ENCODE results near the gene LNX2. TPM values are rescaled to one million over a fixed set of nuclear protein-coding genes. Genes with fewer than 3 reads are reported as not detected.

LNX2 gene
- total and polyA plus RNA-seq, 11 donors, result 3.6 to 18.7 (median 12.7) TPM

DNA sequence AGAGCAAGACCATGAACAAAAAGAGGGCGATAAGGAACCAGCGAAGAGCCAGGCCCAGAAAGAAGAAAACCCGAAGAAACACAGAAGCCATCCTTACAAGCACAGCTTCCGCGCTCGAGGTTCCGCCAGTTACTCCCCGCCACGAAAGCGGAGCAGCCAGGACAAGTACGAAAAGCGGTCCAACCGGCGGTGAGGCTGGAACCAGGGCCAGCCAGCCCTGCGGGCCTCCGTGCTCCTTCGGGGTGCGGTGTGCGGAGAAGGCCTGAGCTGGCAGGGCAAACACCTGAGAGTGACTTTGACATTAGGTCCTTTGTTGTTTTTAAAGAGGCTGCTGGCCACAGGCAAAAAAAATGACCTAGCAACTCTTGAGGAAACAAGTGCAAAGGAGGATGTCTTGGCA, 45.4 kb upstream of the LNX2 start:
- H3K4me3 ChIP-seq, result no peak overlapping the region
- no peak overlapping the region for H3K27ac ChIP-seq
- intact Hi-C loops (cut with DNase I), result loop anchor here in 5 of 10 donors (5.0 to 10.0 kb wide), 5 partner anchors 117 to 281 kb away; no protein-coding TSS in a partner anchor
- H3K36me3 ChIP-seq, result peaks cover 0 to 20% (median 8%) of the 10 kb centered on the region in 9 donors
- ATAC-seq, result no peak
- 90 to 96% (median 96%) methylated on average over 19 of the region's 19 CpGs for WGBS, 4 donors
- DNase-seq, result peak in 1 of 5 donors; percentile 54
- peaks cover 0 to 31% (median 6%) of the 10 kb centered on the region in 12 donors for H3K4me1 ChIP-seq
- H3K27me3 ChIP-seq, result no peaks in the 10 kb centered on the region
- H3K9me3 ChIP-seq, result no peaks in the 10 kb centered on the region
- TF ChIP-seq CTCF (IDR thresholded peaks at IDR 0.05) (no peak), POLR2A (IDR thresholded peaks at IDR 0.05) (no peak)

- no peak overlapping the region for H3K4me3 ChIP-seq
- DNase-seq (no peak), ATAC-seq (no peak)
- H3K36me3 ChIP-seq, result peaks cover 0 to 20% (median 8%) of the 10 kb centered on the region in 9 donors
- no peaks in the 10 kb centered on the region for H3K9me3 ChIP-seq
- intact Hi-C loops (cut with DNase I), result loop anchor here in 5 of 10 donors (5.0 to 10.0 kb wide), 5 partner anchors 117 to 281 kb away; no protein-coding TSS in a partner anchor
- 14 to 34% (median 27%) methylated on average over 3 of the region's 3 CpGs for WGBS, 4 donors
- TF ChIP-seq POLR2A (IDR thresholded peaks at IDR 0.05), result no peak
- peak in 10 of 12 donors; percentile 9 to 45 (median 23) for TF ChIP-seq CTCF (IDR thresholded peaks at IDR 0.05)
- peaks cover 0 to 31% (median 6%) of the 10 kb centered on the region in 12 donors for H3K4me1 ChIP-seq
- no peaks in the 10 kb centered on the region for H3K27me3 ChIP-seq
- no peak overlapping the region for H3K27ac ChIP-seq
Observed at GRCh38 chr13:27665333-27665732, 45.0 kb upstream of the LNX2 start.

- H3K27ac ChIP-seq, result no peak overlapping the region
- 57 to 68% (median 61%) methylated on average over 8 of the region's 8 CpGs for WGBS, 4 donors
- intact Hi-C loops (cut with DNase I), result loop anchor here in 5 of 10 donors (5.0 to 10.0 kb wide), 5 partner anchors 42 to 279 kb away; partner anchors contain the start of genes LNX2 (in 1 of the 5) and POLR1D (in 1 of the 5)
Observed at GRCh38 chr13:27663947-27664346, 43.6 kb upstream of the LNX2 start.

More at GRCh38 chr13:27663947-27664346, 43.6 kb upstream of the LNX2 start:
- H3K4me1 ChIP-seq, result peaks cover 0 to 41% (median 6%) of the 10 kb centered on the region in 12 donors
- peak in 2 of 12 donors; percentile 5 to 24 for TF ChIP-seq CTCF (IDR thresholded peaks at IDR 0.05)
- no peak for TF ChIP-seq POLR2A (IDR thresholded peaks at IDR 0.05)
- peaks cover 0 to 22% (median 8%) of the 10 kb centered on the region in 9 donors for H3K36me3 ChIP-seq
- peak in 1 of 5 donors; percentile 37 for DNase-seq
- H3K4me3 ChIP-seq, result no peak overlapping the region
- peak in 3 of 4 donors; percentile 19 to 71 (median 43) for ATAC-seq
- H3K9me3 ChIP-seq, result no peaks in the 10 kb centered on the region
- no peaks in the 10 kb centered on the region for H3K27me3 ChIP-seq
